GM23338 (cell line): ENCODE measurements around the gene KRTDAP.

Experiments
- CREB1 ChIP-seq: fragments of 250-450 bp; sonication (Bioruptor Pico); IDR thresholded peaks from 2 replicates; pipeline ENCODE4 v1.5.0; 2020; ENCODE audit warnings: low read depth, mild to moderate bottlenecking, moderate library complexity
- CTCF ChIP-seq, 2 experiments: fragments of 200-600 bp in 1 of 2; sonication (generic) in 1 of 2; conservative IDR thresholded peaks; 2 replicates each; pipeline versions ENCODE4 v1.5.1 to v1.6.1; 2016 to 2017; ENCODE audit warnings: antibody characterized with exemption in 2 of 2, low read depth in 2 of 2, mild to moderate bottlenecking in 2 of 2, moderate library complexity in 1 of 2
- EZH2 ChIP-seq: fragments of 200-600 bp; sonication (generic); IDR thresholded peaks from one replicate; pipeline ENCODE4 v1.8.0; 2017; ENCODE audit warnings: antibody characterized with exemption, mild to moderate bottlenecking, low read depth; ENCODE audit not compliant: unreplicated experiment
- EZH2phosphoT487 ChIP-seq: fragments of 200-600 bp; sonication (generic); IDR thresholded peaks from one replicate; pipeline ENCODE4 v1.8.1; 2018; ENCODE audit warnings: antibody characterized with exemption; ENCODE audit not compliant: unreplicated experiment
- JUNB ChIP-seq: IDR thresholded peaks from one replicate; pipeline ENCODE4 v1.6.1; 2016; ENCODE audit warnings: antibody characterized with exemption; ENCODE audit not compliant: unreplicated experiment
- POLR2AphosphoS5 ChIP-seq: IDR thresholded peaks from 2 replicates; pipeline ENCODE4 v1.6.1; 2016; ENCODE audit warnings: antibody characterized with exemption, low read depth
- REST ChIP-seq: IDR thresholded peaks from one replicate; pipeline ENCODE4 v1.6.1; 2018; ENCODE audit warnings: antibody characterized with exemption; ENCODE audit not compliant: unreplicated experiment
- ZNF114 ChIP-seq: fragments of 250-450 bp; sonication (Bioruptor Pico); IDR thresholded peaks from 2 replicates; pipeline ENCODE4 v1.5.0; 2020; ENCODE audit warnings: mild to moderate bottlenecking, moderate library complexity
- ZNF331 ChIP-seq: fragments of 250-450 bp; sonication (Bioruptor Pico); IDR thresholded peaks from 2 replicates; pipeline ENCODE4 v1.5.0; 2020; ENCODE audit warnings: low read depth, mild to moderate bottlenecking, moderate library complexity

GRCh38 chr19:35531291-35531690 is 41.0 kb upstream of the KRTDAP start:
- no peak for TF ChIP-seq EZH2
- no peak for TF ChIP-seq CTCF (conservative IDR thresholded peaks at IDR 0.05; ENCODE audit: low read depth in 2 of 2)
- TF ChIP-seq REST, result no peak
- TF ChIP-seq ZNF331, result no peak
- no peak for TF ChIP-seq POLR2AphosphoS5
- TF ChIP-seq CREB1 (CRISPR knock-in tag), result no peak
- TF ChIP-seq EZH2phosphoT487, result no peak
- no peak for TF ChIP-seq ZNF114 (CRISPR knock-in tag)
- no peak for TF ChIP-seq JUNB
